ENCODE measurements around the gene APOBEC3G.
"Not testable (repeated sequence)": the region's sequence is repeated elsewhere in the genome, so short reads cannot be mapped to it uniquely, and the experiment has no call there.

The APOBEC3G gene

GRCh38 chr22:39068033-39068785 is 8.9 kb upstream of the APOBEC3G start:
- DNase-seq: no peak

- DNase-seq: no peak
Measured at GRCh38 chr22:39070186-39070585, 6.9 kb upstream of the APOBEC3G start.

GRCh38 chr22:39072581-39072981 is 4.5 kb upstream of the APOBEC3G start:
- not testable (repeated sequence) for DNase-seq

- DNase-seq: no peak
Measured at GRCh38 chr22:39073981-39074380, 3.1 kb upstream of the APOBEC3G start.

- not testable (repeated sequence) for DNase-seq
Measured at GRCh38 chr22:39076155-39077025, 685 bp upstream of the APOBEC3G start.

- not testable (repeated sequence) for DNase-seq
Measured at GRCh38 chr22:39077912-39078311, 837 bp downstream of the APOBEC3G start.

- DNase-seq: no peak
Measured at GRCh38 chr22:39078329-39078728, 1.3 kb downstream of the APOBEC3G start.

GRCh38 chr22:39079054-39079637 is 2.1 kb downstream of the APOBEC3G start:
- not testable (repeated sequence) for DNase-seq

GRCh38 chr22:39080052-39080762 is 3.1 kb downstream of the APOBEC3G start:
- DNase-seq: no peak

GRCh38 chr22:39081016-39081415 is 3.9 kb downstream of the APOBEC3G start:
- DNase-seq: no peak

GRCh38 chr22:39081598-39081997 is 4.5 kb downstream of the APOBEC3G start:
- DNase-seq: no peak

GRCh38 chr22:39083212-39084165 is 6.4 kb downstream of the APOBEC3G start:
- DNase-seq: no peak

GRCh38 chr22:39084666-39085065 is 7.6 kb downstream of the APOBEC3G start:
- no peak for DNase-seq

- DNase-seq: no peak
Measured at GRCh38 chr22:39087098-39087497, 10.0 kb downstream of the APOBEC3G start.

GRCh38 chr22:39087881-39088684 is 11.0 kb downstream of the APOBEC3G start:
- DNase-seq: no peak

GRCh38 chr22:39088685-39089032 is 11.6 kb downstream of the APOBEC3G start:
- DNase-seq: no peak

GRCh38 chr22:39089928-39090327 is 12.9 kb downstream of the APOBEC3G start:
- DNase-seq: no peak

GRCh38 chr22:39090426-39091064 is 13.5 kb downstream of the APOBEC3G start:
- no peak for DNase-seq

- DNase-seq: no peak
Measured at GRCh38 chr22:39091126-39092081, 14.3 kb downstream of the APOBEC3G start.

Data from NCI-H1092 (cell line).